Uterus (tissue), 4 donors: ENCODE measurements around the gene SMPD4. TPM values are rescaled to one million over a fixed set of nuclear protein-coding genes. Genes with fewer than 3 reads are reported as not detected.
"Not testable (repeated sequence)": the region's sequence is repeated elsewhere in the genome, so short reads cannot be mapped to it uniquely, and the experiment has no call there.

Experiments used
- DNase-seq, 2 donors: peaks; one replicate each; pipeline ENCODE4 v3.0.0-alpha.2; 2019 to 2020
- H3K27ac ChIP-seq, 2 donors: fragments of 200-600 bp; sonication (generic); 1 replicate in 1 of 2; 2 replicates in 1 of 2; pipeline ENCODE4 v1.5.1; 2016 to 2018
- H3K27me3 ChIP-seq, 2 donors: fragments of 200-600 bp; sonication (generic); one replicate each; pipeline ENCODE4 v1.5.1; 2018 to 2019; ENCODE audit warnings: control low read depth in 1 of 2
- H3K36me3 ChIP-seq, 2 donors: fragments of 200-600 bp; sonication (generic); one replicate each; pipeline ENCODE4 v1.5.1; 2019; ENCODE audit warnings: control low read depth in 1 of 2
- H3K4me1 ChIP-seq, 2 donors: fragments of 200-600 bp; sonication (generic); one replicate each; pipeline ENCODE4 v1.5.1; 2018 to 2019; ENCODE audit warnings: control low read depth in 1 of 2
- H3K4me3 ChIP-seq, 2 donors: fragments of 200-600 bp; sonication (generic); 1 replicate in 1 of 2; 2 replicates in 1 of 2; pipeline ENCODE4 v1.5.1; 2018 to 2019; ENCODE audit warnings: mild to moderate bottlenecking in 1 of 2
- H3K9me3 ChIP-seq, 2 donors: fragments of 200-600 bp; sonication (generic); one replicate each; pipeline ENCODE4 v1.5.1; 2019; ENCODE audit warnings: control low read depth in 1 of 2
- POLR2A ChIP-seq, 2 donors: fragments of 450-650 bp; IDR thresholded peaks; one replicate each; pipeline ENCODE4 v1.6.1; 2016; ENCODE audit warnings: antibody characterized with exemption in 2 of 2, mild to moderate bottlenecking in 1 of 2, moderate library complexity in 1 of 2
- intact Hi-C: fragments of 100-400 bp; cut with DNase I; formaldehyde crosslinking; loops from one replicate; pipeline ENCODE4 v1.15.1; 2023; ENCODE audit warnings: low total_unique reads
- total RNA-seq, 4 donors: library from RNA; depleted of rRNA in 3 of 4; stranded (reverse); fragments of >200 nt in 3 of 4; gene quantifications; one replicate each; pipeline versions ENCODE4 v1.1.0 to v1.2.4, GENCODE V29; 2014 to 2023
- TF ChIP-seq, protein P1 (sequence below), 4 experiments: fragments of 200-600 bp in 2 of 4; fragments of 450-650 bp in 2 of 4; sonication (generic) in 2 of 4; IDR thresholded peaks; one replicate each; pipeline ENCODE4 v1.5.1; 2016 to 2019; ENCODE audit warnings: antibody characterized with exemption in 4 of 4, mild to moderate bottlenecking in 2 of 4, moderate library complexity in 1 of 4
- donor health status: DM: yes; HTN: yes; CAD: no.

Gene SMPD4
- total RNA-seq, 4 donors from 2014 or later = 15.0 to 74.9 (median 35.4) TPM

DNA sequence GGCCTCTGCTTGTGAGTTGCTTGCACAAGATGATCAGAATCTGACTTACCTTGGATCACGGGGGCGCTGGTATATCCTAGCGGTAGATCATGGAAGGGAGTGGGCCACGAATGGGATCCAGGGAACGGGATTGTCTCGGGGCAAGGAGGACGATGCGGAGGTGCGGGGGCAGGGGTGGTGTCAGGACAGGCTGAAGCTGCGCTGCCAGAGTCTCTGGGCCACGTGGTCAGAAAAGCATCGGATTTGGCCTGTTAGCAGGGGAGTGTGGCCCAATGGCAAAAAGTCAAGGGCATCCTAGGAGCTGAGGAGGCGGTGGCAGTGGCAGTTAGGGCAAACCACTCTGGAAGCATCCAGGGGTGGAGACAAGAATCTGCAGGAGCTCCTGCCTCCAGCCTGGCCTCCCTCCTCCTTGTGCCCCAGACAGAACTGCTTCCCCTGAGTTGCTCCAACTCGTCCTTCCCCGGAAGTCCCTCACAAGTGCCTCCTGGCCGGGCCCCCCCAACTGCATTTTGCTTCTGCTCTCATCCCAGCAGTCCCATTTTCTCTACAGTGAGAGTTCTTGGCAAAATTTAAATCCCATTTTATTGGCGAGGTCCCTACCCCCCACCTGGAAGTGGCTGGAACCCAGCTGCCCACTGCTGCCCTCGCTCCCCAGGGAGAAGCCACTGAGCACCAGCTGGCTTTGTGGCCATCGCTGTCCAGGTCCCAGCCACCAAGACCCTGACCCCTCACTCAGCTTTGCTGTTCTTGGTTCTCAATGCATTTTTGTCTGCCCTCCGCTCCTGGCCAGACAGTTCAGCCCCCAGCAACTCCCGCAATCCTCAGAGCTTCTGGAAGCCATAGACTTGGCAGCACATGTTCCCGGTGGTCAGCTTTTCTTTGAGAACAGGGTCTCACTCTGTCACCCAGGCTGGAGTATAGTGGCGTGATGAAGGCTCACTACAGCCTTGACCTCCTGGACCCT is 30.9 kb downstream of the SMPD4 start:
- no peaks in the 10 kb centered on the region for H3K36me3 ChIP-seq
- H3K9me3 ChIP-seq = no peaks in the 10 kb centered on the region
- no peak overlapping the region for H3K4me3 ChIP-seq
- TF ChIP-seq, protein P1, sequence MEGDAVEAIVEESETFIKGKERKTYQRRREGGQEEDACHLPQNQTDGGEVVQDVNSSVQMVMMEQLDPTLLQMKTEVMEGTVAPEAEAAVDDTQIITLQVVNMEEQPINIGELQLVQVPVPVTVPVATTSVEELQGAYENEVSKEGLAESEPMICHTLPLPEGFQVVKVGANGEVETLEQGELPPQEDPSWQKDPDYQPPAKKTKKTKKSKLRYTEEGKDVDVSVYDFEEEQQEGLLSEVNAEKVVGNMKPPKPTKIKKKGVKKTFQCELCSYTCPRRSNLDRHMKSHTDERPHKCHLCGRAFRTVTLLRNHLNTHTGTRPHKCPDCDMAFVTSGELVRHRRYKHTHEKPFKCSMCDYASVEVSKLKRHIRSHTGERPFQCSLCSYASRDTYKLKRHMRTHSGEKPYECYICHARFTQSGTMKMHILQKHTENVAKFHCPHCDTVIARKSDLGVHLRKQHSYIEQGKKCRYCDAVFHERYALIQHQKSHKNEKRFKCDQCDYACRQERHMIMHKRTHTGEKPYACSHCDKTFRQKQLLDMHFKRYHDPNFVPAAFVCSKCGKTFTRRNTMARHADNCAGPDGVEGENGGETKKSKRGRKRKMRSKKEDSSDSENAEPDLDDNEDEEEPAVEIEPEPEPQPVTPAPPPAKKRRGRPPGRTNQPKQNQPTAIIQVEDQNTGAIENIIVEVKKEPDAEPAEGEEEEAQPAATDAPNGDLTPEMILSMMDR (IDR thresholded peaks at IDR 0.05) = no peak
- no peak for TF ChIP-seq POLR2A (IDR thresholded peaks at IDR 0.05)
- no peak for DNase-seq
- intact Hi-C loops = no loop called here
- no peaks in the 10 kb centered on the region for H3K4me1 ChIP-seq
- H3K27ac ChIP-seq = no peak overlapping the region
- H3K27me3 ChIP-seq = no peaks in the 10 kb centered on the region

DNA sequence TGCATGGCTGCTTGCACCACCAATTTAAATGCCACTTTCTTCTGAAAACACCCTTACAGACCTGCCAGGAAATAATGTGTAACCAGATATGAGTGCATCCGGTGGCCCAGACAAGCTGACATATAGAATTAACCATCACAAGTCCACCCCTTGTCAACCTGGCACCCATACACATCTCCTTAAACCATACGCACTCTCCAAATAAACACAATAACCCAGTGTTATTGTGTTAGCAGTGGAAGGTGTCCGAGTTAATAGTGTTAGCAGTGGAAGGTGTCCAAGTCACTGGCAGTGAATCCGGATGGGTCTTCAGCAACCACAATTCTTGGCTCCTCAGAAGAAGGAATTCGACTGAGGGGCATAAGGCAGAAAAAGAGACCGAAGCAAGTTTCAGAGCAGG is 32.9 kb downstream of the SMPD4 start:
- H3K9me3 ChIP-seq, H3K27me3 ChIP-seq, H3K4me3 ChIP-seq, intact Hi-C loops, DNase-seq, H3K36me3 ChIP-seq, H3K4me1 ChIP-seq, H3K27ac ChIP-seq: not testable (repeated sequence)

DNA sequence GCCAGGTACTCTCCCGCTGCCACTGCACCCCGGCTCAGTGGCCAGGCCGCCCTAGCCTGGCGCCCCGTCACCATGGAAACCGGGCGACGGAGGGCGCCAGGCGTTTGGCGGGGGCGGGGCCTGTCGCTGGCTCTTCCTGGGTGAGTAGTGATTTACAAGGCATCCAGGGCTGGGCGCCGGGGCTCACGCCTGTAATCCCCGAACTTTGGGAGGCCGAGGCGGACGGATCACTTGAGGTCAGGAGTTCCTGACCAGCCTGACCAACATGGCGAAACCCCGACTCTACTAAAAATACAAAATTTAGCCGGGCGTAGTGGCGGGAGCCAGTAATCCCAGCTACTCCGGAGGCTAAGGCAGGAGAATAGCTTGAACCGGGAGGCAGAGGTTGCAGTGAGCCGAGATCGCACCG is 36.4 kb downstream of the SMPD4 start, which contains the start of gene CCDC74B:
Gene CCDC74B, minus strand, starts transcription at position 107 of the 409 bp plus-strand sequence. CDS start 116 bp downstream, outside the sequence.
- intact Hi-C loops, H3K9me3 ChIP-seq, H3K27me3 ChIP-seq, H3K4me1 ChIP-seq, H3K36me3 ChIP-seq: not testable (repeated sequence)
- H3K27ac ChIP-seq = peak within 1 kb of the TSS in 1 of 2 donors; percentile 61
- peak within 1 kb of the TSS; percentile 9 to 38 for H3K4me3 ChIP-seq
- DNase-seq = peak; percentile 50 to 72

DNA sequence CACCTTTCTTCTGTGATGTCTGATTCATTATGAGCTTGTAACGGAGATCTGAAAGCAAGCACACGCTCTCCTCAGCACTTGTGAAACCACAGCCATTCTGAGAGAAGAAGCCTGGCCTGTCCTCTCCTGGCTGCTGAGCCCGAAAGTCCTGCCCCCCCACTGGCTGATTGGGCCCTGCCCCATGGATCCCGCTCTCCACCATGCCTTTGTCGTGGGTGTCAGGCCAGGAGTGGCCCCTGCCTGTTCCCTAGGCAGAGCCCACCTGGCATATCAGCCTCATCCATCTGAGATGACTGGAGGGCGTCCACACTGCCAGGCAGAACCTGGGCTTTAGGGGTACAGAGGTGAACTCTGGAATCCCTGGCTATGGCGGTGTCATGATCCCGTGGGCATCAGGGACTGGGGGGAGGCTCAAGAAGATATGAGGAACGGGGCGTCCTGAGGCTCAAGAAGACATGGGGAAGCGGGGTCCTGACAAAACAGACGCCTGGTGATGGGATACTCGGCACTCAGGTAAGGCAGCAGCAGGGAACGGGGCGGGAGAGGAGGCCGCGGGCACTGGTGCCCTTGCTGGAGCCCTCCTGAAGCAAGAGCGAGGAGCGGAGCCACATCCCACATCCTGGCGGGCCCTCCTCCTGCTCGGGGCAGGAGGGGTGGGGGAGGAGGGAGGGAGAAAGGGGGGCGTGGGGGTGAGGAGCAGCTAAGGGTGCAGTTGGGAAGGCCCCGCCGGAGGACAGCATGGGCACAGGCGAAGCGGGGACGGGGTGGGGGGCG is 37.9 kb downstream of the SMPD4 start:
- intact Hi-C loops, H3K9me3 ChIP-seq, H3K27ac ChIP-seq, H3K27me3 ChIP-seq, H3K36me3 ChIP-seq, H3K4me1 ChIP-seq: not testable (repeated sequence)
- H3K4me3 ChIP-seq = peak overlapping the region in 1 of 2 donors; percentile 38
- peak in 1 of 2 donors; percentile 14 for DNase-seq

DNA sequence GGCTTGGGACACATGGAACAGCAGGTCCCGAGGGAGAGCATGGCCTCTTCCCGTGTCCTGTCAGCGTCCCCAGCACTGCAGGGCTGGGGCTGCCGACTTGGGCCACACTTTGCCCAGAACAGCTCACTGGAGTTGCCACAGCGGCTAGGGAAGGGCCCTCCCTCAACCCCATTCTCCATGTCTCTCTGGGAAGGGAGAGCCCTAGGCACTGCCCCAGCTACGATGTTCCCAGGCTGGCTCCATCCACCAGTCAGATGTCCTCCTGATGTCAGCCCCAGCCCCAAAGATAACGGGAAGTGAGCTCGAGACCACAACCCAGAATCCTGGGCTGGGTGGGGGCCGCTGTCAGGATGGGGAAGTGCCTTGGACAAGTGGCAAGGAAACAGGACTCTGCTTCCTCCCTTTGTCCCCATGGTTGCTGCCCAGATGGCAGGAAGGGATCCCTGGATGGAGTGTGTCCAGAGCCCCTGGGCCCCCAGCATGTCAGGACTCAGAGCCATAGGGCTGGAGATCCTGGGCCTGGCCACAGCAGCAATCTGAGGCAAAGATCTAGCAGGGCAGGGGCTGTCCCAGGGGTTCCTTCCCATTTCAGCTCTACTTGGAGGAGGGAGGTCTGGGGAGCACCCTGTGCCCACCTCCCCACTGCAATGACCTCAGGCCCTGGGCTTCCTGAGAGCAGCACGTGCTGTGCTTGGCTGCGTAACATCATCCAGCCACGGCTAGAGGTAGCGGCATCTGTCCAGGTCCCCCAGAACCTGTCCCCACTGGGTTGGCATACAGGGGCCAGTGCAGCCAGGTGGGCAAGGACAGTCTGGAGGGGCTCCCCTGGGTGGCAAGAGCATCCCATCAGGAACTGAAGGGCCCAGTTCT is 38.8 kb downstream of the SMPD4 start:
- H3K27me3 ChIP-seq, H3K27ac ChIP-seq, H3K9me3 ChIP-seq, H3K36me3 ChIP-seq, H3K4me3 ChIP-seq, H3K4me1 ChIP-seq, intact Hi-C loops, DNase-seq: not testable (repeated sequence)

DNA sequence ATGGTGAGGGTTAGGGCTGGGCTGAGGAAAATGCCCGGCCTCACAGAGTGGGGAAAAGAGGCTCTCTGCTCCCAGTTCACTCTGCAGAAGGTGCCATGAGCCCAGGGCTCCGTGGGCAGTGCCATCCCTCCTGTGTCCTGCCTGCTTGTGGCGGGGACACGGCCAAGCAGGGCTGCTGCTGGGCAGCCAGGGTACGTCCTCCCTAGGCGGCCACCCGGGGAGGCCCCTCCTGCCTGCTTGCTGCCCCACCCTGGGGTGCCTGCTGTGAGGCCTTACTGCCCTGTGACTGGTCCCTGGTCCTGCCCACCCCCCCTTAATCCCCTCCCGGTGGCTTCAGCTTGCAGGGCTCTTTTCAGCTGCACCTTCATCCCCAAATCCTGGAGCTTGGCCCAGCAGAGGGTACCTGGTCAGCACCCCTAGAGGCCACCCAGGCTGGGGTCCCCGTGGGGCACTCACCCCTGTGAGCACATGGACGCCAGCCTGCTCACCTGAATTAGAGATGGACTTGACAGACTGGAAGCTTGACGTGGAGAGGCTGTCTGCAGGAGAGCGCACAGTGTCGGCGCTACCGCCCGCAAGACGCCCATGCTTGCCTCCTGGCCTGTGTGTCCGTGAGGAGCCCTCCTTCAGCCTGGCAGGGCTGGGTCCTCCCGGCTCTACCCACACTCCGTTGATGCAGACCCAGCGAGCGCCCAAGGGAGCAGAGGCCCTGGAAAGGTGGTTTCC is 39.6 kb downstream of the SMPD4 start:
- DNase-seq, intact Hi-C loops: not testable (repeated sequence)

DNA sequence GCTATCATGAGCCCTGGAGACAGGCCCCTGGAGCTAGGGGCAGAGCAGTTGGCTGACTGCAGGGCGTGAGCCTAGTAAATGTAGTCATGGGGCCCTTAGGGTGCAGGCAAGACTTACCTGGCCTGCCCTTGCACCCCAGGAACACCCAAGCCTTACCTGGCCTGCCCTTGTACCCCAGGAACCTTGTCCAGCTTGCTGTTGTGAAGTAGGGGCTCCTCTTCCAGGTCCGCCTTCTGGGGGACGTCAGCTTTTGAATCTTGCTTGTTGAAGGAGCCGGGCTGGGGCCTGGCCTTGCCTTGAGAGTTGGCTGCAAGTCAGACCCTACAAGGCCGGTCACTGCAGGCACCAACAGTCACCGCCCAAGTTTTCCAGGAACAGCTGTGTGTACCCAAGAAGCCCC is 40.4 kb downstream of the SMPD4 start:
- H3K27me3 ChIP-seq, H3K4me3 ChIP-seq, H3K36me3 ChIP-seq, H3K4me1 ChIP-seq, H3K9me3 ChIP-seq, DNase-seq, H3K27ac ChIP-seq, intact Hi-C loops: not testable (repeated sequence)

More for the DNA sequence above, 39.6 kb downstream of the SMPD4 start:
- not testable (repeated sequence) for H3K36me3 ChIP-seq, H3K27ac ChIP-seq, H3K4me1 ChIP-seq, H3K27me3 ChIP-seq, H3K9me3 ChIP-seq, H3K4me3 ChIP-seq

DNA sequence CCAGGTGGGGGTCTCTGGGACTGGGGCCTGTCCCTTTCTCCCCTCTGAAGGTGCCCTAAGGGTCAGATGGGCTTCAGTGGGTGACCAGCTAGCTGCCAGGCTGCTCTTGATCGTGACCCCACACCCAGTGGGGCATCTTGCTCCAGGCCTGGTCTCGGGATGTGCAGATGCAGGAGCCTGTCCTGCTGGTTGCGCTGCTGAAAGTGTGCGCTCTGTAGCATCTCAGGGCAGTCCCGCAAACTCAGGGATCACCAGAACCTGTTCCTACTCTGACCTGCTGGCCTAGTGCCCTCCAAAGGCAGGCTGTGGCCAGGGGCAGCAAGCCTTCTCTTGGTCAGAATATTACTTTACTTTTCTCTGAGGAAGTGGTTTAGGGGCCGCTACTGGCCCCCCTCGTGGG is 40.9 kb downstream of the SMPD4 start:
- H3K4me3 ChIP-seq, H3K36me3 ChIP-seq, H3K4me1 ChIP-seq, H3K9me3 ChIP-seq, intact Hi-C loops, DNase-seq, H3K27ac ChIP-seq, H3K27me3 ChIP-seq: not testable (repeated sequence)

DNA sequence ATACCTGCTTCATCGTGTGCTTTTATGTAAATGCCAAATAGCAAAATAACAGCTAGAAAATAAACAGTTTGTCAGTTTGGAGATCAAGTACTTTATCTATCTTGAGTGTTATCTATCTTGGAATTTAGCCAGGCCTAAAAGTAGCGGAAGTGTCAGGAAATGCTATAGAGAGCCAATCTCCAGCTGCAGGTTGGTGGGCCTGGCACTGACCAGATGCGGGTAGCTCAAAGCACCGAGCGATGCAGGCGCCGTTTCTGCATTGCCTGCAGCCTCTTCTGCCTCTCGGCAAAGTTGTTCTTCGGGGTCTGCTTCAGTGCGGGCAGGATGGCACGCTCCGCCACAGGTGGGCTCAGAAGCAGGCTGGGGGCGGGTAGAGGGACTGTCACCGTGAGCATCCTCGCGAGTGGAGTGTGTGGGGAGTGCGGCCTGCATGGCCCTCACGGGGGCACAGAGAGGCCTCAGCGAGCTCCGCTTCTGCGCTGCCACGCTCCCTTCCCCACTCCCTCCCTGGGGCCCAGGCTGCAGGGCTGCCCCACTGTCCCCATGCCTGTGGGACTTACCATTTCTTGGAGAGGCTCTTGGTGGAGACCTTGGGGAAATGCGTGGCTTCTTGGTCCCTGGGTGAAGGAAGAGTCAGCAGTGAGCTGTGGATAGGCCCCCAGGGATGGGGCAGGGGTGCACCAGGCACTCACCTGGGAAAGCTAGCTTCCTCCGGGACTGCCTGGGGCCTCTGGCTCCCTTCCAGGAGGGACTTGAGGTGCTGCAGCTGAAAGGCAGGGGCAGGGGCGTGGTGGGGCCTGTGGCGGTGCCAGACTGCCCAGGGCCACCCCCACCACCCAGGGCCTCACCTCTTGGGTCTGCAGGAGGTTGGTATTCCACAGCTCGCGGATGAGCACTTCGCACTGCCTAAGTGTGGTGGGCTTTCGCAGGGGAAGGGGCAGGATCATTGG is 41.8 kb downstream of the SMPD4 start:
- DNase-seq, H3K4me3 ChIP-seq, H3K36me3 ChIP-seq, intact Hi-C loops, H3K27me3 ChIP-seq, H3K4me1 ChIP-seq, H3K27ac ChIP-seq, H3K9me3 ChIP-seq: not testable (repeated sequence)

DNA sequence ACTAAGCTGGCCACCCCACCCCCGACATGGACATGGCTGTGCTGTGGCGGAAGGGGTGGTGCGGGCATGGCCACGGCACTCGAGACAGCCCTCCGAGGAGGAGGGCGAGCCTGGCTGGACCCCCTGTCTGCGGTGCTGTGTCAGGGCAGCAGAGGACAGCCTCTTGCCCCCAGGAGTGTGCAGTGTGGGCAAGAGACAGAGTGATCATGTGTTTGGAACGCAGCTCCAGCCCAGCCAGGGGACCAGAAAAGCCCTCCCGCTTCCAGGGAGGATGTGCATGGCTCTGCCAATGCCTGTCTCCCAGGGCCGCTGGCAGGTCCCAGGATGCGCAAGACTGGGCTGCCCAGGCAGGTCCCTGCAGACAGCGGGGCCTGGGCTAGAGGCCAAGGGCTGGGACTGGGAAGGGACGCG is 42.6 kb downstream of the SMPD4 start:
- H3K4me1 ChIP-seq, intact Hi-C loops, DNase-seq, H3K9me3 ChIP-seq, H3K27me3 ChIP-seq, H3K36me3 ChIP-seq, H3K4me3 ChIP-seq, H3K27ac ChIP-seq: not testable (repeated sequence)
